Stimulated activated CD8-positive, alpha-beta memory T cell treated with anti-CD3 and anti-CD28 coated beads, Interleukin-7, amount 100 ng/mL, for 4 hours (primary cell): ENCODE results near the gene PIMREG.

Experiments
- DNase-seq, 2 donors: peaks; one replicate each; pipeline ENCODE4 v3.0.0-alpha.2; 2020; ENCODE audit warnings: low read depth in 2 of 2

Gene PIMREG

GRCh38 chr17:6498356-6498755 is 54.1 kb downstream of the PIMREG start:
- DNase-seq = no peak

GRCh38 chr17:6498901-6499540 is 54.8 kb downstream of the PIMREG start:
- DNase-seq = no peak
